HG03066 (cell line): ENCODE measurements around the gene SPACA4.

Experiments
- ATAC-seq: cut with Tn5 transposase; IDR thresholded peaks from one replicate; pipeline ENCODE4 v1.9.1; 2021; ENCODE audit warnings: low read depth; ENCODE audit not compliant: unreplicated experiment

SPACA4 gene

GRCh38 chr19:48596679-48597465, 9.7 kb upstream of the SPACA4 start:
- ATAC-seq, result no peak

GRCh38 chr19:48598996-48599700, 7.4 kb upstream of the SPACA4 start:
- ATAC-seq, result no peak

GRCh38 chr19:48600679-48601417, 5.7 kb upstream of the SPACA4 start:
- ATAC-seq, result no peak

GRCh38 chr19:48603001-48603400, 3.5 kb upstream of the SPACA4 start:
- no peak for ATAC-seq

- no peak for ATAC-seq
These were observed 3.1 kb upstream of the SPACA4 start for GRCh38 chr19:48603449-48603848.

- no peak for ATAC-seq
These were observed 2.7 kb upstream of the SPACA4 start for GRCh38 chr19:48603850-48604249.

- no peak for ATAC-seq
These were observed 815 bp downstream of the SPACA4 start for GRCh38 chr19:48607359-48607755.

GRCh38 chr19:48608798-48609263, 2.3 kb downstream of the SPACA4 start:
- ATAC-seq, result no peak

- no peak for ATAC-seq
These were observed 3.1 kb downstream of the SPACA4 start for GRCh38 chr19:48609571-48610108.

- no peak for ATAC-seq
These were observed 5.3 kb downstream of the SPACA4 start for GRCh38 chr19:48611872-48612271.

- no peak for ATAC-seq
These were observed 6.7 kb downstream of the SPACA4 start for GRCh38 chr19:48613024-48613851.

- ATAC-seq, result no peak
These were observed 7.4 kb downstream of the SPACA4 start for GRCh38 chr19:48613852-48614435.

- ATAC-seq, result no peak
These were observed 8.1 kb downstream of the SPACA4 start, which contains the start of gene FAM83E for GRCh38 chr19:48614436-48615230. Gene FAM83E, minus strand, starts transcription at chr19:48615076. Its CDS starts 1,704 bp downstream, at chr19:48613372.

- no peak for ATAC-seq
These were observed 8.9 kb downstream of the SPACA4 start for GRCh38 chr19:48615231-48616040.

GRCh38 chr19:48616041-48616436, 9.5 kb downstream of the SPACA4 start:
- no peak for ATAC-seq

- no peak for ATAC-seq
These were observed 10.0 kb downstream of the SPACA4 start for GRCh38 chr19:48616491-48617056.

GRCh38 chr19:48617146-48617937, 10.8 kb downstream of the SPACA4 start:
- ATAC-seq, result no peak
